Mesendoderm (in vitro differentiated cells): ENCODE measurements around the gene KRT79.
A peak's percentile ranks its signal among the peaks of the same experiment; 100 is the strongest.

ENCODE experiments used
- DNase-seq: peaks from one replicate; pipeline ENCODE4 v3.0.0; 2013
- H2AK5ac ChIP-seq: 2 replicates; pipeline ENCODE4 v1.6.1; 2013; ENCODE audit warnings: low read length, inconsistent platforms
- H2BK120ac ChIP-seq: 2 replicates; pipeline ENCODE4 v1.6.1; 2013; ENCODE audit warnings: low read depth, mild to moderate bottlenecking, low read length, moderate library complexity, mixed read lengths
- H2BK15ac ChIP-seq: replicated peaks from 2 replicates; pipeline ENCODE4 v1.6.1; 2013; ENCODE audit warnings: low read depth, mild to moderate bottlenecking, moderate library complexity
- H2BK5ac ChIP-seq: 2 replicates; pipeline ENCODE4 v1.6.1; 2013; ENCODE audit warnings: low read length, inconsistent platforms
- H3K18ac ChIP-seq: 2 replicates; pipeline ENCODE4 v1.6.1; 2013; ENCODE audit warnings: mild to moderate bottlenecking, low read length, mixed read lengths
- H3K23ac ChIP-seq: one replicate; pipeline ENCODE4 v1.6.1; 2013; ENCODE audit warnings: low read length
- H3K27ac ChIP-seq: 2 replicates; pipeline ENCODE4 v1.5.1; 2013; ENCODE audit warnings: low read depth, mild to moderate bottlenecking, inconsistent platforms, low read length, moderate library complexity
- H3K27me3 ChIP-seq: 2 replicates; pipeline ENCODE4 v1.6.1; 2013; ENCODE audit warnings: low read length, control low read depth, mild to moderate bottlenecking, inconsistent platforms; ENCODE audit not compliant: insufficient read depth, poor library complexity
- H3K36me3 ChIP-seq: 2 replicates; pipeline ENCODE4 v1.6.1; 2013; ENCODE audit warnings: low read length, inconsistent platforms; ENCODE audit not compliant: control insufficient read depth, insufficient read depth
- H3K4ac ChIP-seq: one replicate; pipeline ENCODE4 v1.6.1; 2013; ENCODE audit warnings: low read depth, mild to moderate bottlenecking, low read length, moderate library complexity
- H3K4me1 ChIP-seq: 2 replicates; pipeline ENCODE4 v1.6.1; 2013; ENCODE audit warnings: low read depth, low read length, inconsistent platforms; ENCODE audit not compliant: control insufficient read depth
- H3K4me2 ChIP-seq: 2 replicates; pipeline ENCODE4 v1.6.1; 2013; ENCODE audit warnings: low read length
- H3K4me3 ChIP-seq: 2 replicates; pipeline ENCODE4 v1.5.1; 2013; ENCODE audit warnings: mild to moderate bottlenecking, low read length
- H3K56ac ChIP-seq: one replicate; pipeline ENCODE4 v1.6.1; 2013; ENCODE audit warnings: low read length
- H3K79me1 ChIP-seq: 2 replicates; pipeline ENCODE4 v1.6.1; 2013; ENCODE audit warnings: low read length, inconsistent platforms
- H3K79me2 ChIP-seq: 2 replicates; pipeline ENCODE4 v1.6.1; 2013; ENCODE audit warnings: mild to moderate bottlenecking, low read length; ENCODE audit not compliant: control insufficient read depth, insufficient read depth
- H3K9ac ChIP-seq: 2 replicates; pipeline ENCODE4 v1.6.1; 2013; ENCODE audit warnings: low read length, inconsistent platforms
- H4K5ac ChIP-seq: one replicate; pipeline ENCODE4 v1.6.1; 2013; ENCODE audit warnings: low read length
- H4K8ac ChIP-seq: one replicate; pipeline ENCODE4 v1.6.1; 2013; ENCODE audit warnings: low read depth, mild to moderate bottlenecking, control low read depth, low read length, moderate library complexity
- WGBS: extraction: QIAGEN DNeasy Blood & Tissue Kit; methylation state at CpG from one replicate; pipeline ENCODE4 v1.1.7; 2013; ENCODE audit warnings: low lambda C conversion rate, missing lambda C conversion rate; ENCODE audit not compliant: insufficient coverage; ENCODE audit errors: extremely low coverage; 5-methylcytosine and 5-hydroxymethylcytosine counted together

Gene KRT79

GRCh38 chr12:52805739-52806138, 28.4 kb downstream of the KRT79 start:
- Histone ChIP-seq H3K79me2 (no peaks in the 10 kb centered on the region), H2AK5ac (no peak overlapping the region), H3K56ac (no peak overlapping the region), H3K4me2 (no peak overlapping the region), H3K27ac (no peak overlapping the region), H2BK15ac (no peak overlapping the region), H3K23ac (no peak overlapping the region), H2BK120ac (no peak overlapping the region), H3K9ac (no peak overlapping the region), H3K27me3 (no peaks in the 10 kb centered on the region), H3K4me3 (no peak overlapping the region), H4K5ac (no peak overlapping the region), H3K4ac (no peak overlapping the region), H3K4me1 (peaks cover 2% of the 10 kb centered on the region), H4K8ac (no peak overlapping the region), H2BK5ac (no peak overlapping the region), H3K79me1 (no peaks in the 10 kb centered on the region), H3K36me3 (no peaks in the 10 kb centered on the region), H3K18ac (no peak overlapping the region)
- DNase-seq, result no peak
- WGBS, result no CpG with 5 or more reads among the region's 3 CpGs

GRCh38 chr12:52805000-52805399, 29.1 kb downstream of the KRT79 start:
- no peaks in the 10 kb centered on the region for H3K79me1 ChIP-seq
- no peak overlapping the region for H3K27ac ChIP-seq
- no peak overlapping the region for H3K23ac ChIP-seq
- H3K4me3 ChIP-seq, result no peak overlapping the region
- no peak overlapping the region for H3K56ac ChIP-seq
- H2AK5ac ChIP-seq, result no peak overlapping the region
- no CpG with 5 or more reads among the region's 1 CpG for WGBS
- H3K4me1 ChIP-seq, result peaks cover 2% of the 10 kb centered on the region
- peak; percentile 86 for DNase-seq
- no peak overlapping the region for H3K9ac ChIP-seq
- no peaks in the 10 kb centered on the region for H3K27me3 ChIP-seq
- no peak overlapping the region for H4K5ac ChIP-seq
- H3K18ac ChIP-seq, result no peak overlapping the region
- no peak overlapping the region for H2BK120ac ChIP-seq
- no peak overlapping the region for H2BK15ac ChIP-seq
- no peaks in the 10 kb centered on the region for H3K36me3 ChIP-seq
- no peak overlapping the region for H3K4me2 ChIP-seq
- H2BK5ac ChIP-seq, result no peak overlapping the region
- H3K4ac ChIP-seq, result no peak overlapping the region
- H3K79me2 ChIP-seq, result no peaks in the 10 kb centered on the region
- no peak overlapping the region for H4K8ac ChIP-seq

- no peaks in the 10 kb centered on the region for H3K79me1 ChIP-seq
- no peak overlapping the region for H4K8ac ChIP-seq
- H3K18ac ChIP-seq, result no peak overlapping the region
- H3K4ac ChIP-seq, result no peak overlapping the region
- no peak overlapping the region for H3K4me2 ChIP-seq
- H3K27ac ChIP-seq, result no peak overlapping the region
- no peak overlapping the region for H4K5ac ChIP-seq
- H3K23ac ChIP-seq, result no peak overlapping the region
- H3K4me1 ChIP-seq, result peaks cover 2% of the 10 kb centered on the region
- no peaks in the 10 kb centered on the region for H3K36me3 ChIP-seq
- no peak for DNase-seq
- no peak overlapping the region for H2BK5ac ChIP-seq
- no peak overlapping the region for H2BK120ac ChIP-seq
- no peak overlapping the region for H3K4me3 ChIP-seq
- H3K56ac ChIP-seq, result no peak overlapping the region
- no peaks in the 10 kb centered on the region for H3K27me3 ChIP-seq
- no peak overlapping the region for H2BK15ac ChIP-seq
- no CpG with 5 or more reads among the region's 6 CpGs for WGBS
- H3K9ac ChIP-seq, result no peak overlapping the region
- no peaks in the 10 kb centered on the region for H3K79me2 ChIP-seq
- H2AK5ac ChIP-seq, result no peak overlapping the region
Observed at GRCh38 chr12:52802442-52802841, 31.7 kb downstream of the KRT79 start.

- no peak overlapping the region for H3K23ac ChIP-seq
- H3K4me3 ChIP-seq, result no peak overlapping the region
- no peaks in the 10 kb centered on the region for H3K27me3 ChIP-seq
- H2BK120ac ChIP-seq, result no peak overlapping the region
- H3K4me2 ChIP-seq, result no peak overlapping the region
- no peak overlapping the region for H3K18ac ChIP-seq
- no peak overlapping the region for H3K4ac ChIP-seq
- H3K79me2 ChIP-seq, result no peaks in the 10 kb centered on the region
- no peak for DNase-seq
- H4K8ac ChIP-seq, result no peak overlapping the region
- H4K5ac ChIP-seq, result no peak overlapping the region
- H3K36me3 ChIP-seq, result no peaks in the 10 kb centered on the region
- H2BK15ac ChIP-seq, result no peak overlapping the region
- no peak overlapping the region for H3K56ac ChIP-seq
- H2AK5ac ChIP-seq, result no peak overlapping the region
- H3K79me1 ChIP-seq, result no peaks in the 10 kb centered on the region
- no CpG with 5 or more reads among the region's 3 CpGs for WGBS
- no peak overlapping the region for H3K27ac ChIP-seq
- peaks cover 2% of the 10 kb centered on the region for H3K4me1 ChIP-seq
- H2BK5ac ChIP-seq, result no peak overlapping the region
- H3K9ac ChIP-seq, result no peak overlapping the region
Observed at GRCh38 chr12:52801773-52802172, 32.3 kb downstream of the KRT79 start.

- Histone ChIP-seq H3K4ac (no peak overlapping the region), H2BK120ac (no peak overlapping the region)
- WGBS, result no CpG with 5 or more reads among the region's 1 CpG
Observed at GRCh38 chr12:52800259-52800917, 33.7 kb downstream of the KRT79 start.

More at GRCh38 chr12:52800259-52800917, 33.7 kb downstream of the KRT79 start:
- Histone ChIP-seq H4K8ac (no peak overlapping the region), H3K18ac (no peak overlapping the region), H3K36me3 (no peaks in the 10 kb centered on the region), H3K79me2 (no peaks in the 10 kb centered on the region), H3K56ac (no peak overlapping the region), H2BK5ac (no peak overlapping the region), H3K27me3 (no peaks in the 10 kb centered on the region), H2BK15ac (no peak overlapping the region), H3K4me3 (no peak overlapping the region), H2AK5ac (no peak overlapping the region), H3K23ac (no peak overlapping the region), H3K9ac (no peak overlapping the region), H4K5ac (no peak overlapping the region), H3K4me1 (peaks cover 1% of the 10 kb centered on the region), H3K79me1 (no peaks in the 10 kb centered on the region), H3K4me2 (no peak overlapping the region), H3K27ac (no peak overlapping the region)
- DNase-seq, result no peak
